Measurements from ENCODE around the gene TP53TG5.

DNA sequence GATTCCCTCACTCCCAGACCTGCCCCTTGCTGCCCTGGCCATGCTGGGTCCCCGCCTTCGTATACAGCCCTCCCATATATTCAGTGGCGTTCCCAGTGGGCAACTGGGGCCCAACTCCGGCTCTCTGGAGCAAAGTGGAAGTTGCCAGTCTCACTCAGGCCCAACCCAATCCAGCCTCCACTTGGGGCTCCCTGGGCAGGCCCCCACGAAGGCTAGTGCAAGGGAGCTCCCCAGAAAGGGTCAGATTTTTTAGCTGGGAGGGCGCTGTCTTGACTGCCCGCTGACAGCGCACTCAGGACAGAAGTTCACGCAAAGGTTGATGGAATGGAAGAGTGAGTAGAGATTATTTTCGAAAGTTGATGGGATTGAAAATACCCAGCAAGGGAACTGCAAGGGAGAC lies 5.9 kb downstream of the TP53TG5 start:
- TF ChIP-seq CTCF (IDR thresholded peaks at IDR 0.05) (no peak), FOXP1 (CRISPR knock-in tag; IDR thresholded peaks at IDR 0.05; ENCODE audit: borderline replicate concordance) (no peak), CREB1 (CRISPR knock-in tag; IDR thresholded peaks at IDR 0.05) (no peak), FOXK1 (CRISPR knock-in tag; IDR thresholded peaks at IDR 0.05) (no peak), PREB (CRISPR knock-in tag; IDR thresholded peaks at IDR 0.05; ENCODE audit: borderline replicate concordance) (no peak), EMX1 (CRISPR knock-in tag; IDR thresholded peaks at IDR 0.05) (no peak)
